NCI-H510A (cell line): Measurements from ENCODE around the gene RB1.

Experiments
- DNase-seq: peaks from one replicate; lab custom pipeline; 2025; lab: John Stamatoyannopoulos, UW

Gene RB1

GRCh38 chr13:48494874-48495273 is 191.3 kb downstream of the RB1 start:
- no peak for DNase-seq

GRCh38 chr13:48496271-48497161 is 193.0 kb downstream of the RB1 start:
- DNase-seq: no peak

- no peak for DNase-seq
These were observed 194.1 kb downstream of the RB1 start for GRCh38 chr13:48497669-48498068.

GRCh38 chr13:48500652-48501197 is 197.2 kb downstream of the RB1 start:
- DNase-seq: no peak

- no peak for DNase-seq
These were observed 198.2 kb downstream of the RB1 start for GRCh38 chr13:48501705-48502104.

- DNase-seq: no peak
These were observed 199.2 kb downstream of the RB1 start for GRCh38 chr13:48502601-48503319.

- DNase-seq: no peak
These were observed 201.1 kb downstream of the RB1 start for GRCh38 chr13:48504606-48505005.

GRCh38 chr13:48505012-48505411 is 201.5 kb downstream of the RB1 start:
- no peak for DNase-seq

GRCh38 chr13:48505597-48506091 is 202.1 kb downstream of the RB1 start:
- no peak for DNase-seq

GRCh38 chr13:48506092-48506701 is 202.6 kb downstream of the RB1 start:
- DNase-seq: no peak

- no peak for DNase-seq
These were observed 203.5 kb downstream of the RB1 start for GRCh38 chr13:48507021-48507420.

GRCh38 chr13:48508011-48508410 is 204.5 kb downstream of the RB1 start:
- no peak for DNase-seq

- no peak for DNase-seq
These were observed 207.1 kb downstream of the RB1 start for GRCh38 chr13:48510698-48511097.

- DNase-seq: no peak
These were observed 208.2 kb downstream of the RB1 start for GRCh38 chr13:48511621-48512230.

GRCh38 chr13:48514793-48515192 is 211.2 kb downstream of the RB1 start:
- no peak for DNase-seq

- DNase-seq: no peak
These were observed 212.2 kb downstream of the RB1 start for GRCh38 chr13:48515732-48516131.

GRCh38 chr13:48518083-48518482 is 214.5 kb downstream of the RB1 start:
- DNase-seq: no peak

GRCh38 chr13:48526286-48526685 is 222.7 kb downstream of the RB1 start:
- no peak for DNase-seq

- no peak for DNase-seq
These were observed 224.4 kb downstream of the RB1 start for GRCh38 chr13:48527955-48528354.

- DNase-seq: no peak
These were observed 225.2 kb downstream of the RB1 start for GRCh38 chr13:48528720-48529119.

- no peak for DNase-seq
These were observed 227.3 kb downstream of the RB1 start for GRCh38 chr13:48530833-48531232.
